Neural progenitor cell (in vitro differentiated cells): ENCODE data around the gene DNMT1. TPM values are rescaled to one million over a fixed set of nuclear protein-coding genes. Genes with fewer than 3 reads are reported as not detected.

ENCODE experiments used
- DNase-seq: peaks from one replicate; pipeline ENCODE4 v3.0.0-alpha.2; 2016; ENCODE audit warnings: low spot score
- H2AFZ ChIP-seq: fragments of 200-600 bp; sonication (generic); replicated peaks from 2 replicates; pipeline ENCODE4 v1.6.1; 2016; ENCODE audit warnings: antibody characterized with exemption
- H3F3A ChIP-seq: fragments of 200-600 bp; sonication (generic); 2 replicates; pipeline ENCODE4 v1.6.1; 2016; ENCODE audit warnings: antibody characterized with exemption, low read depth
- H3K27ac ChIP-seq: fragments of 200-600 bp; sonication (generic); 2 replicates; pipeline ENCODE4 v1.5.1; 2016; ENCODE audit warnings: mild to moderate bottlenecking
- H3K27me3 ChIP-seq: fragments of 200-600 bp; sonication (generic); 2 replicates; pipeline ENCODE4 v1.6.1; 2016; ENCODE audit warnings: mild to moderate bottlenecking, moderate library complexity
- H3K36me3 ChIP-seq: fragments of 200-600 bp; sonication (generic); 2 replicates; pipeline ENCODE4 v1.5.1; 2016
- H3K4me1 ChIP-seq: fragments of 200-600 bp; sonication (generic); 2 replicates; pipeline ENCODE4 v1.6.1; 2016; ENCODE audit warnings: mixed run types
- H3K4me2 ChIP-seq: fragments of 200-600 bp; sonication (generic); 2 replicates; pipeline ENCODE4 v1.6.1; 2016
- H3K4me3 ChIP-seq: fragments of 200-600 bp; sonication (generic); 2 replicates; pipeline ENCODE4 v1.5.1; 2016
- H3K79me2 ChIP-seq: fragments of 200-600 bp; sonication (generic); 2 replicates; pipeline ENCODE4 v1.6.1; 2016; ENCODE audit warnings: low read depth
- H3K9ac ChIP-seq: fragments of 200-600 bp; sonication (generic); 2 replicates; pipeline ENCODE4 v1.6.1; 2016
- H3K9me3 ChIP-seq: fragments of 200-600 bp; sonication (generic); 2 replicates; pipeline ENCODE4 v1.5.1; 2016; ENCODE audit warnings: low read depth
- H4K20me1 ChIP-seq: fragments of 200-600 bp; sonication (generic); 2 replicates; pipeline ENCODE4 v1.6.1; 2016; ENCODE audit warnings: low read depth
- H3K27ac Mint-ChIP-seq: 3 replicates; pipeline ENCODE4 v1.8.0; 2021; ENCODE audit warnings: mixed read lengths
- H3K27me3 Mint-ChIP-seq: 2 replicates; pipeline ENCODE4 v1.8.0; 2022; ENCODE audit warnings: low read depth, mild to moderate bottlenecking, inconsistent platforms, moderate library complexity, mixed read lengths; ENCODE audit not compliant: insufficient read depth
- H3K36me3 Mint-ChIP-seq: 3 replicates; pipeline ENCODE4 v1.8.0; 2021; ENCODE audit warnings: mixed read lengths
- H3K4me1 Mint-ChIP-seq: 3 replicates; pipeline ENCODE4 v1.8.0; 2021; ENCODE audit warnings: mixed read lengths
- H3K4me3 Mint-ChIP-seq: 3 replicates; pipeline ENCODE4 v1.8.0; 2021; ENCODE audit warnings: mild to moderate bottlenecking, moderate library complexity, mixed read lengths
- H3K9me3 Mint-ChIP-seq: 3 replicates; pipeline ENCODE4 v1.8.0; 2020; ENCODE audit warnings: mixed read lengths
- EZH2 ChIP-seq: fragments of 200-600 bp; sonication (generic); IDR thresholded peaks from 2 replicates; pipeline ENCODE4 v1.6.1; 2017; ENCODE audit warnings: antibody characterized with exemption, mild to moderate bottlenecking, moderate library complexity
- EZH2phosphoT487 ChIP-seq: fragments of 200-600 bp; sonication (generic); IDR thresholded peaks from 2 replicates; pipeline ENCODE4 v1.6.1; 2017; ENCODE audit warnings: antibody characterized with exemption
- total RNA-seq: library from RNA; depleted of rRNA; stranded (reverse); fragments of >200 nt; gene quantifications from 2 replicates; pipeline ENCODE4 v1.2.3, GENCODE V29; 2015; ENCODE audit warnings: low replicate concordance
- TF ChIP-seq, protein P1 (sequence below): fragments of 200-600 bp; sonication (generic); IDR thresholded peaks from 2 replicates; pipeline ENCODE4 v1.5.1; 2017; ENCODE audit warnings: antibody characterized with exemption, mild to moderate bottlenecking

Gene DNMT1
- total RNA-seq, 1 donor from 2014 or later: 203 TPM

DNA sequence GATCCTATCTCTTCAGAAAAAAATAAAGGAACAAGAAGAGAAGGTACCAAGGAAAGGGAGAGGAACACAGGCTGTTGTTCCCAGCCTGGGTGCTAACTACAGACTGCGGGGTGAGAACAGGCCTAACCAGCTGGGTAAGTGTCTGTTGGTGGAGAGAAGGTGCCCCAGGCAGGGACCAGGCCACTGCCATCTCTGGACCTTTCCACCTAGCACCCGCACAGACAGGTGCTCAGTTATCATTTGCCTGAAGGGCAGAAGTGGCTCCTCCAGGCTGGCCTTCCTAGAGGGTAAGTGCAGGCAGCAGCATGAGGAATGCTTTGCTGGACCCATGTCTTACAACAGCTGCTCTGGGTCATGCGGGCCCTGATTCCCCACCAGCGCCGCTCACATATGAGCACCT is 10.1 kb downstream of the DNMT1 start:
- no peaks in the 10 kb centered on the region for H3K4me1 Mint-ChIP-seq
- Histone ChIP-seq H3K27me3 (no peaks in the 10 kb centered on the region), H3K27ac (no peak overlapping the region), H3K79me2 (peaks cover 92% of the 10 kb centered on the region), H4K20me1 (peaks cover 76% of the 10 kb centered on the region), H3K9me3 (no peaks in the 10 kb centered on the region), H2AFZ (no peak overlapping the region), H3K9ac (no peak overlapping the region), H3K36me3 (peaks cover 2% of the 10 kb centered on the region), H3K4me1 (no peaks in the 10 kb centered on the region), H3K4me2 (no peak overlapping the region), H3K4me3 (no peak overlapping the region), H3F3A (no peaks in the 10 kb centered on the region)
- H3K36me3 Mint-ChIP-seq: peaks cover 16% of the 10 kb centered on the region
- TF ChIP-seq EZH2: no peak
- TF ChIP-seq, protein P1, sequence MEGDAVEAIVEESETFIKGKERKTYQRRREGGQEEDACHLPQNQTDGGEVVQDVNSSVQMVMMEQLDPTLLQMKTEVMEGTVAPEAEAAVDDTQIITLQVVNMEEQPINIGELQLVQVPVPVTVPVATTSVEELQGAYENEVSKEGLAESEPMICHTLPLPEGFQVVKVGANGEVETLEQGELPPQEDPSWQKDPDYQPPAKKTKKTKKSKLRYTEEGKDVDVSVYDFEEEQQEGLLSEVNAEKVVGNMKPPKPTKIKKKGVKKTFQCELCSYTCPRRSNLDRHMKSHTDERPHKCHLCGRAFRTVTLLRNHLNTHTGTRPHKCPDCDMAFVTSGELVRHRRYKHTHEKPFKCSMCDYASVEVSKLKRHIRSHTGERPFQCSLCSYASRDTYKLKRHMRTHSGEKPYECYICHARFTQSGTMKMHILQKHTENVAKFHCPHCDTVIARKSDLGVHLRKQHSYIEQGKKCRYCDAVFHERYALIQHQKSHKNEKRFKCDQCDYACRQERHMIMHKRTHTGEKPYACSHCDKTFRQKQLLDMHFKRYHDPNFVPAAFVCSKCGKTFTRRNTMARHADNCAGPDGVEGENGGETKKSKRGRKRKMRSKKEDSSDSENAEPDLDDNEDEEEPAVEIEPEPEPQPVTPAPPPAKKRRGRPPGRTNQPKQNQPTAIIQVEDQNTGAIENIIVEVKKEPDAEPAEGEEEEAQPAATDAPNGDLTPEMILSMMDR: no peak
- TF ChIP-seq EZH2phosphoT487: no peak
- no peak for DNase-seq
- H3K9me3 Mint-ChIP-seq: no peaks in the 10 kb centered on the region
- H3K27ac Mint-ChIP-seq: peak overlapping the region; percentile 76
- no peaks in the 10 kb centered on the region for H3K27me3 Mint-ChIP-seq
- no peak overlapping the region for H3K4me3 Mint-ChIP-seq

DNA sequence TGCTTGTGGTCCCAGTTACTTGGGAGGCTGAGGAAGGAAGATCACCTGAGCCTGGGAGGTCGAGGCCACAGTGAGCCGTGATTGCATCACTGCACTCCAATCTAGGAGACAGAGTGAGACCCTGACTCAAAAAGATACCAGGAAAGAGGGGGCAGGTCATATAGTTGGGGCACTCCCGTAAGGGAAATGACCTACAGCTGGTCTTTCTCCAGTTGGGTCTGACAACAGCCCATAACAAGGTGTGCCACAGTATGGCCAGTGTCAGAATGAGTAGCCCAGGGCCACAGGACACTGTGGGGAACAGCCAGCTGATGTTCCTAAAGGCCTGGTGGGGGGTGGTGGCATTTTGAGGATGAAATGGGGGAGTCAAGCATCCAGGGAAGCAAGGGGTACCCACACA is 10.8 kb downstream of the DNMT1 start:
- Histone ChIP-seq H3K4me3 (no peak overlapping the region), H3K4me1 (no peaks in the 10 kb centered on the region), H3K9me3 (no peaks in the 10 kb centered on the region), H3K9ac (no peak overlapping the region), H3F3A (no peaks in the 10 kb centered on the region), H3K36me3 (peaks cover 2% of the 10 kb centered on the region), H3K27me3 (no peaks in the 10 kb centered on the region), H2AFZ (no peak overlapping the region), H3K4me2 (no peak overlapping the region), H3K79me2 (peaks cover 89% of the 10 kb centered on the region), H4K20me1 (peaks cover 70% of the 10 kb centered on the region), H3K27ac (no peak overlapping the region)
- H3K4me3 Mint-ChIP-seq: peak overlapping the region; percentile 21
- no peak for DNase-seq
- TF ChIP-seq, protein P1: no peak
- TF ChIP-seq EZH2phosphoT487: no peak
- no peaks in the 10 kb centered on the region for H3K4me1 Mint-ChIP-seq
- no peaks in the 10 kb centered on the region for H3K27me3 Mint-ChIP-seq
- H3K27ac Mint-ChIP-seq: peak overlapping the region; percentile 76
- H3K36me3 Mint-ChIP-seq: peaks cover 16% of the 10 kb centered on the region
- H3K9me3 Mint-ChIP-seq: no peaks in the 10 kb centered on the region

DNA sequence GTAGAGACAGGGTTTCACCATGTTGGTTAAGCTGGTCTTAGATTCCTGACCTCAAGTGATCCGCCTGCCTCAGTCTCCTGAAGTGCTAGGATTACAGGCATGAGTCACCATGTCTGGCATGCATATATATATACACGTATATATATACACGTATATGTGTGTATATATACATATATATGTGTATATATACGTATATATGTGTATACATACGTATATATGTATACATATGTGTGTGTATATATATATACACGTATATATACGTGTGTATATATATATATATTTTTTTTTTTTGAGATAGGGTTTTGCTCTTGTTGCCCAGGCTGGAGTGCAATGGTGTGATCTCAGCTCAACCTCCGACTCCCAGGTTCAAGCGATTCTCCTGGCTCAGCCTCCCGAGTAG is 11.9 kb downstream of the DNMT1 start:
- DNase-seq: no peak
- Mint-ChIP-seq H3K27me3 (no peaks in the 10 kb centered on the region), H3K4me1 (no peaks in the 10 kb centered on the region), H3K4me3 (no peak overlapping the region), H3K27ac (no peak overlapping the region), H3K9me3 (no peaks in the 10 kb centered on the region), H3K36me3 (peaks cover 16% of the 10 kb centered on the region)
- H3K79me2 ChIP-seq: peaks cover 78% of the 10 kb centered on the region
- no peak overlapping the region for H3K4me3 ChIP-seq
- H3K27ac ChIP-seq: no peak overlapping the region
- H3K27me3 ChIP-seq: no peaks in the 10 kb centered on the region
- H2AFZ ChIP-seq: no peak overlapping the region
- no peaks in the 10 kb centered on the region for H3F3A ChIP-seq
- H3K4me2 ChIP-seq: no peak overlapping the region
- H3K4me1 ChIP-seq: no peaks in the 10 kb centered on the region
- TF ChIP-seq EZH2phosphoT487 (no peak), EZH2 (no peak)
- TF ChIP-seq, protein P1: no peak
- H3K36me3 ChIP-seq: peaks cover 2% of the 10 kb centered on the region
- peaks cover 59% of the 10 kb centered on the region for H4K20me1 ChIP-seq
- H3K9ac ChIP-seq: no peak overlapping the region
- no peaks in the 10 kb centered on the region for H3K9me3 ChIP-seq
